ENCODE data around the gene MEGF9.

The MEGF9 gene

GRCh38 chr9:120677965-120678364 lies 36.3 kb downstream of the MEGF9 start:
- no peak for TF ChIP-seq CTCF (IDR thresholded peaks at IDR 0.05; ENCODE audit: extremely low read depth, insufficient read depth, missing control alignments)
- in situ Hi-C loops (cut with MboI; ENCODE audit: low pct_unique_long_range_greater_than_20kb, low sequenced_read_pairs, unreplicated experiment): no loop called here
- no peak for DNase-seq (ENCODE audit: low spot score)

- in situ Hi-C loops (cut with MboI; ENCODE audit: low pct_unique_long_range_greater_than_20kb, low sequenced_read_pairs, unreplicated experiment): no loop called here
- no peak for DNase-seq (ENCODE audit: low spot score)
Observed at GRCh38 chr9:120676767-120677402, 37.4 kb downstream of the MEGF9 start.

GRCh38 chr9:120668399-120668798 lies 45.9 kb downstream of the MEGF9 start:
- in situ Hi-C loops (cut with MboI; ENCODE audit: low pct_unique_long_range_greater_than_20kb, low sequenced_read_pairs, unreplicated experiment): no loop called here
- DNase-seq (ENCODE audit: low spot score): no peak
- TF ChIP-seq CTCF (IDR thresholded peaks at IDR 0.05; ENCODE audit: extremely low read depth, insufficient read depth, missing control alignments): no peak

More at GRCh38 chr9:120676767-120677402, 37.4 kb downstream of the MEGF9 start:
- TF ChIP-seq CTCF (IDR thresholded peaks at IDR 0.05; ENCODE audit: extremely low read depth, insufficient read depth, missing control alignments): no peak

- in situ Hi-C loops (cut with MboI; ENCODE audit: low pct_unique_long_range_greater_than_20kb, low sequenced_read_pairs, unreplicated experiment): no loop called here
- DNase-seq (ENCODE audit: low spot score): no peak
- TF ChIP-seq CTCF (IDR thresholded peaks at IDR 0.05; ENCODE audit: extremely low read depth, insufficient read depth, missing control alignments): no peak
Observed at GRCh38 chr9:120663950-120664349, 50.3 kb downstream of the MEGF9 start.

- DNase-seq (ENCODE audit: low spot score): no peak
Observed at GRCh38 chr9:120663380-120663779, 50.9 kb downstream of the MEGF9 start.

GRCh38 chr9:120662513-120662912 lies 51.8 kb downstream of the MEGF9 start:
- in situ Hi-C loops (cut with MboI; ENCODE audit: low pct_unique_long_range_greater_than_20kb, low sequenced_read_pairs, unreplicated experiment): no loop called here
- DNase-seq (ENCODE audit: low spot score): no peak
- TF ChIP-seq CTCF (IDR thresholded peaks at IDR 0.05; ENCODE audit: extremely low read depth, insufficient read depth, missing control alignments): no peak

More at GRCh38 chr9:120663380-120663779, 50.9 kb downstream of the MEGF9 start:
- no peak for TF ChIP-seq CTCF (IDR thresholded peaks at IDR 0.05; ENCODE audit: extremely low read depth, insufficient read depth, missing control alignments)
- in situ Hi-C loops (cut with MboI; ENCODE audit: low pct_unique_long_range_greater_than_20kb, low sequenced_read_pairs, unreplicated experiment): no loop called here

Measured in GM13977 (cell line).